Measurements from ENCODE around the gene PDE9A. TPM values are rescaled to one million over a fixed set of nuclear protein-coding genes. Genes with fewer than 3 reads are reported as not detected.

PDE9A gene
- total RNA-seq, 1 donor from 2014 or later = 1.6 TPM

- H3K9me3 ChIP-seq (ENCODE audit: control insufficient read depth in 3 of 3, low read length in 3 of 3) = no peaks in the 10 kb centered on the region
- H3K9ac ChIP-seq (ENCODE audit: low read depth in 1 of 3, low read length in 3 of 3) = no peak overlapping the region
- H3K4me1 ChIP-seq (ENCODE audit: control insufficient read depth in 3 of 3, insufficient read depth in 3 of 3, low read length in 3 of 3) = no peaks in the 10 kb centered on the region
- H3K4me3 ChIP-seq (ENCODE audit: low read length in 3 of 3) = no peak overlapping the region
- peaks cover 0 to 2% (median 0%) of the 10 kb centered on the region in 3 donors for H3K36me3 ChIP-seq (ENCODE audit: control insufficient read depth in 3 of 3, insufficient read depth in 3 of 3, low read length in 3 of 3)
- H3K27me3 ChIP-seq (ENCODE audit: control insufficient read depth in 3 of 3, insufficient read depth in 3 of 3, low read length in 3 of 3) = peaks cover 11 to 29% (median 18%) of the 10 kb centered on the region in 3 donors
- H3K27ac ChIP-seq (ENCODE audit: low read depth, low read length) = no peak overlapping the region
Observed at GRCh38 chr21:42757826-42758655, 104.6 kb downstream of the PDE9A start.

DNA sequence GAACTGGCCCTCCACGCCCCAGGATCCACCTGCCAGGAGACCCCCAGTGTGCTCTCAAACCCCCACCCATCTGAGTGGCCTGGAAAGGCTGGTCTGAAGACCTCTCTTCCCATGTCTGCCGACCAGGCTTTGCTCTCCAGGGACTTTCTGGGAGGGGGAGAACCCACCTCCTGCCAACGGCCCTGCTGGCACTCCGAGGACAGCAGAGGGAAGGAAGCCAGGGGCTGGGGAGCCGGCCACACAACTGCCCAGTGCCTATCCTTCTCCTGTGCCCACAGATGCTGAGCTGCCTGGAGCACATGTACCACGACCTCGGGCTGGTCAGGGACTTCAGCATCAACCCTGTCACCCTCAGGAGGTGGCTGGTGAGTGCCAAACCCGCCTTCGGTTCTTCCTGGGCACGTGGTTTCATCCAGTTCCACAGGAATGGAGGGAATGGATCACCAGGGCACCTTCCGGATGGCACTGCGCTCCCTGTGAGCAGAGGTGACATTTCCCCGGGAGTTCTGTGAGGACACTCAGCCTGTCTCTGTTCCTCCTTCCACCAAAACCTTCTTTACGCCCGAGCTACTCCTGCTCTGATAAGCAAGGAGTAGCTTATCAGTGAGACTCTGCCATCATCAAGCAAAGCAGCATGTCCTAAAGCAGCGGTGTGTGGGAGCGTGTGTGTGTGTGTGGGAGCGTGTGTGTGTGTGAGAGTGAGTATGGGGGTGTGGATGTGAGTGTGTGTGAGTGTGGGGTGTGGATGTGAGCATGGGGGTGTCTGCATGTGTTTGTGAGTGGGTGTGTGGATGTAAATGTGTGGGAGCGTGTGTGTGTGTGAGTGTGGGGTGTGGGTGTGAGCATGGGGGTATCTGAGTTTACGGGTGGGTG is 105.5 kb downstream of the PDE9A start:
- no peaks in the 10 kb centered on the region for H3K9me3 ChIP-seq (ENCODE audit: control insufficient read depth in 3 of 3, low read length in 3 of 3)
- no peaks in the 10 kb centered on the region for H3K4me1 ChIP-seq (ENCODE audit: control insufficient read depth in 3 of 3, insufficient read depth in 3 of 3, low read length in 3 of 3)
- no peak overlapping the region for H3K4me3 ChIP-seq (ENCODE audit: low read length in 3 of 3)
- no peak overlapping the region for H3K9ac ChIP-seq (ENCODE audit: low read depth in 1 of 3, low read length in 3 of 3)
- H3K27me3 ChIP-seq (ENCODE audit: control insufficient read depth in 3 of 3, insufficient read depth in 3 of 3, low read length in 3 of 3) = peaks cover 11 to 26% (median 18%) of the 10 kb centered on the region in 3 donors
- no peak overlapping the region for H3K27ac ChIP-seq (ENCODE audit: low read depth, low read length)
- peaks cover 0 to 2% (median 2%) of the 10 kb centered on the region in 3 donors for H3K36me3 ChIP-seq (ENCODE audit: control insufficient read depth in 3 of 3, insufficient read depth in 3 of 3, low read length in 3 of 3)

DNA sequence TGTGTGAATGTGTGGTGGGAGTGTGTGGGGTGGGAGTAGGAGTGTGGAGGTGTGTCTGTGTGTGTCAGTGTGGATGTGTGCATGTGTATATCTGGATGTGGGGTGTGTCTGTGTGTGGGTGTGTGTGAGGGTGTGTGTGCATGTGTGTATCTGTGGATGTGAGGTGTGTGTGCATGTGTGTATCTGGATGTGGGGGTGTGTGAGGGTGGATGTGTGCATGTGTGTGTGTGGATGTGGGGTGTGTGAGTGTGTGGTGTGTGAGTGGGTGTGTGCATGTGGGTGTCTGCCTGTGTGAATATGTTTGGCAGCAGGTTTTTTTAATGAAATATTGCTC is 106.1 kb downstream of the PDE9A start:
- Histone ChIP-seq H3K27ac (ENCODE audit: low read depth, low read length) (no peak overlapping the region), H3K4me3 (ENCODE audit: low read length in 3 of 3) (no peak overlapping the region), H3K4me1 (ENCODE audit: control insufficient read depth in 3 of 3, insufficient read depth in 3 of 3, low read length in 3 of 3) (no peaks in the 10 kb centered on the region), H3K36me3 (ENCODE audit: control insufficient read depth in 3 of 3, insufficient read depth in 3 of 3, low read length in 3 of 3) (peaks cover 0 to 4% (median 2%) of the 10 kb centered on the region in 3 donors), H3K9me3 (ENCODE audit: control insufficient read depth in 3 of 3, low read length in 3 of 3) (no peaks in the 10 kb centered on the region), H3K27me3 (ENCODE audit: control insufficient read depth in 3 of 3, insufficient read depth in 3 of 3, low read length in 3 of 3) (peaks cover 11 to 22% (median 18%) of the 10 kb centered on the region in 3 donors), H3K9ac (ENCODE audit: low read depth in 1 of 3, low read length in 3 of 3) (no peak overlapping the region)

GRCh38 chr21:42760361-42760950 is 107.0 kb downstream of the PDE9A start:
- no peak overlapping the region for H3K4me3 ChIP-seq (ENCODE audit: low read length in 3 of 3)
- no peak overlapping the region for H3K9ac ChIP-seq (ENCODE audit: low read depth in 1 of 3, low read length in 3 of 3)
- H3K4me1 ChIP-seq (ENCODE audit: control insufficient read depth in 3 of 3, insufficient read depth in 3 of 3, low read length in 3 of 3) = no peaks in the 10 kb centered on the region
- peaks cover 0 to 4% (median 2%) of the 10 kb centered on the region in 3 donors for H3K36me3 ChIP-seq (ENCODE audit: control insufficient read depth in 3 of 3, insufficient read depth in 3 of 3, low read length in 3 of 3)
- H3K27me3 ChIP-seq (ENCODE audit: control insufficient read depth in 3 of 3, insufficient read depth in 3 of 3, low read length in 3 of 3) = peaks cover 11 to 19% (median 19%) of the 10 kb centered on the region in 3 donors
- no peaks in the 10 kb centered on the region for H3K9me3 ChIP-seq (ENCODE audit: control insufficient read depth in 3 of 3, low read length in 3 of 3)
- H3K27ac ChIP-seq (ENCODE audit: low read depth, low read length) = no peak overlapping the region

DNA sequence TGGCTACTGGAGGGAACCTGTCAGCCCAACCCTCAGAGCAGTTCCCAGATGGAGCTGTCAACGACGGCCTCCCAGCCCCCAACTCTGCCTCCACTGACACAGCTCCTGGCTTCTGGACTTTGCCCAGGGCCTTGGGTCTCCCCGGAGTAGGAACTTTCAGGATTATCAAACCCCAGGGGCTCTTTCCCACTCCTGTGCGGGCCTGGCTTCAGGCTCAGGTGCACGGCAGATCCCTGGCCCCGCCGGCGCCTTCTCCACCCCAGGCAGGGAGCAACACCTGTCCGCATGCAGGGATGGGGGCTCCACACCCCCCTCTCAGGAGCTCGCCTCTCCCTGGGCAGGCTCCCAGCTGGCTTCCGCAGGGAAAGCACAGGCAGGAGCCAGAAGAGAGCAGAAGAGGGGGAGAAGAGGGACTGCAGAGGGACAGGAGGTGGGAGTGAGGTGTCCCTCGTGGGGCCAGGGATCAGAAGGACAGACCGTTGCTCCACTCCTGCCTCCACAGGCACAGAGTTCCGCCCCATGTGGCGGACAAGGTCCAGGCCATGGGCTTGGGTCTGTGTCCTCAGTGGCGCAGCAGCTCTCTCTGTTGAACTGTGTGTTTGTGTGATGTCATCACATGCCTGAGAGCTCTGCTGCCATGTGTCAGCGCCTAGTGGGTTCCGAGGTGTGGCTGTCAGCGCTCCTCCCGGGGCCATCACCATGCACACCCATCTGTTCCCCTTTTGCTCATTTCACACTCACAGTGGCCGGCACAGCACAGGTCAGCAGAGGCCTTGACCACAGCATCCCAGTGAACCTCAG is 107.7 kb downstream of the PDE9A start:
- H3K27me3 ChIP-seq (ENCODE audit: control insufficient read depth in 3 of 3, insufficient read depth in 3 of 3, low read length in 3 of 3) = peaks cover 8 to 20% (median 13%) of the 10 kb centered on the region in 3 donors
- no peaks in the 10 kb centered on the region for H3K9me3 ChIP-seq (ENCODE audit: control insufficient read depth in 3 of 3, low read length in 3 of 3)
- H3K27ac ChIP-seq (ENCODE audit: low read depth, low read length) = no peak overlapping the region
- no peaks in the 10 kb centered on the region for H3K4me1 ChIP-seq (ENCODE audit: control insufficient read depth in 3 of 3, insufficient read depth in 3 of 3, low read length in 3 of 3)
- H3K4me3 ChIP-seq (ENCODE audit: low read length in 3 of 3) = no peak overlapping the region
- H3K9ac ChIP-seq (ENCODE audit: low read depth in 1 of 3, low read length in 3 of 3) = no peak overlapping the region
- H3K36me3 ChIP-seq (ENCODE audit: control insufficient read depth in 3 of 3, insufficient read depth in 3 of 3, low read length in 3 of 3) = peaks cover 0 to 4% (median 2%) of the 10 kb centered on the region in 3 donors

DNA sequence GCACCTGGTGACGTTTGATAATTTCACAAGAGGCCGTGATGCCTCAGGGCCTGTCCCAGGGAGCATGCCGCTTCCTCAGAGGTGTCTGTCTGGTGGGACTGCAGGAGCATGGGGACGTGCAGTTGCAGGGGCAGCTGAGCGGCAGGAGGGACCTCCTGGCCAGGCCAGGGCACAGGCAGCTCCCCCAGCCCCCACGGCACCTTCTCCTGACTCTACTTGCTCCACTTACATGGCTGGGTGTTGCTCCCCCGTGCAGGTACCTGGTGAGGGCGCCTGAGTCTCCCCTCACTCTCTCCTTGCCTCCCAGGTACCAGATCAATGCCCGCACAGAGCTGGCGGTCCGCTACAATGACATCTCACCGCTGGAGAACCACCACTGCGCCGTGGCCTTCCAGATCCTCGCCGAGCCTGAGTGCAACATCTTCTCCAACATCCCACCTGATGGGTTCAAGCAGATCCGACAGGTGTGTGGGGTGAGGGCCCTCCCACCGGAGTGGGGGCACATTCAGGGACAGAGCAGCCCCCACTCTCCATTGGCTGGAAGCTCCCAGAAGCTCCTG is 108.4 kb downstream of the PDE9A start:
- H3K36me3 ChIP-seq (ENCODE audit: control insufficient read depth in 3 of 3, insufficient read depth in 3 of 3, low read length in 3 of 3) = peaks cover 0 to 4% (median 2%) of the 10 kb centered on the region in 3 donors
- H3K9ac ChIP-seq (ENCODE audit: low read depth in 1 of 3, low read length in 3 of 3) = no peak overlapping the region
- no peaks in the 10 kb centered on the region for H3K9me3 ChIP-seq (ENCODE audit: control insufficient read depth in 3 of 3, low read length in 3 of 3)
- H3K4me3 ChIP-seq (ENCODE audit: low read length in 3 of 3) = no peak overlapping the region
- H3K4me1 ChIP-seq (ENCODE audit: control insufficient read depth in 3 of 3, insufficient read depth in 3 of 3, low read length in 3 of 3) = no peaks in the 10 kb centered on the region
- peaks cover 8 to 20% (median 13%) of the 10 kb centered on the region in 3 donors for H3K27me3 ChIP-seq (ENCODE audit: control insufficient read depth in 3 of 3, insufficient read depth in 3 of 3, low read length in 3 of 3)
- H3K27ac ChIP-seq (ENCODE audit: low read depth, low read length) = no peak overlapping the region

- Histone ChIP-seq H3K9ac (ENCODE audit: low read depth in 1 of 3, low read length in 3 of 3) (no peak overlapping the region), H3K36me3 (ENCODE audit: control insufficient read depth in 3 of 3, insufficient read depth in 3 of 3, low read length in 3 of 3) (peaks cover 0 to 6% (median 2%) of the 10 kb centered on the region in 3 donors), H3K4me3 (ENCODE audit: low read length in 3 of 3) (no peak overlapping the region), H3K27me3 (ENCODE audit: control insufficient read depth in 3 of 3, insufficient read depth in 3 of 3, low read length in 3 of 3) (peaks cover 8 to 25% (median 13%) of the 10 kb centered on the region in 3 donors), H3K9me3 (ENCODE audit: control insufficient read depth in 3 of 3, low read length in 3 of 3) (no peaks in the 10 kb centered on the region), H3K4me1 (ENCODE audit: control insufficient read depth in 3 of 3, insufficient read depth in 3 of 3, low read length in 3 of 3) (no peaks in the 10 kb centered on the region), H3K27ac (ENCODE audit: low read depth, low read length) (no peak overlapping the region)
Observed at GRCh38 chr21:42763581-42764442, 110.4 kb downstream of the PDE9A start.

- Histone ChIP-seq H3K27ac (ENCODE audit: low read depth, low read length) (no peak overlapping the region), H3K27me3 (ENCODE audit: control insufficient read depth in 3 of 3, insufficient read depth in 3 of 3, low read length in 3 of 3) (peaks cover 10 to 24% (median 13%) of the 10 kb centered on the region in 3 donors), H3K4me3 (ENCODE audit: low read length in 3 of 3) (no peak overlapping the region), H3K4me1 (ENCODE audit: control insufficient read depth in 3 of 3, insufficient read depth in 3 of 3, low read length in 3 of 3) (no peaks in the 10 kb centered on the region), H3K36me3 (ENCODE audit: control insufficient read depth in 3 of 3, insufficient read depth in 3 of 3, low read length in 3 of 3) (peaks cover 4 to 11% (median 6%) of the 10 kb centered on the region in 3 donors), H3K9ac (ENCODE audit: low read depth in 1 of 3, low read length in 3 of 3) (no peak overlapping the region), H3K9me3 (ENCODE audit: control insufficient read depth in 3 of 3, low read length in 3 of 3) (no peaks in the 10 kb centered on the region)
Observed at GRCh38 chr21:42764443-42764760, 111.0 kb downstream of the PDE9A start.
